Neural progenitor cell (in vitro differentiated cells): ENCODE measurements around the gene CRMP1.

Experiments used
- EZH2phosphoT487 ChIP-seq: fragments of 200-600 bp; sonication (generic); IDR thresholded peaks from 2 replicates; pipeline ENCODE4 v1.6.1; 2017; ENCODE audit warnings: antibody characterized with exemption
- TF ChIP-seq, protein P1 (sequence below): fragments of 200-600 bp; sonication (generic); IDR thresholded peaks from 2 replicates; pipeline ENCODE4 v1.5.1; 2017; ENCODE audit warnings: antibody characterized with exemption, mild to moderate bottlenecking

- TF ChIP-seq, protein P1, sequence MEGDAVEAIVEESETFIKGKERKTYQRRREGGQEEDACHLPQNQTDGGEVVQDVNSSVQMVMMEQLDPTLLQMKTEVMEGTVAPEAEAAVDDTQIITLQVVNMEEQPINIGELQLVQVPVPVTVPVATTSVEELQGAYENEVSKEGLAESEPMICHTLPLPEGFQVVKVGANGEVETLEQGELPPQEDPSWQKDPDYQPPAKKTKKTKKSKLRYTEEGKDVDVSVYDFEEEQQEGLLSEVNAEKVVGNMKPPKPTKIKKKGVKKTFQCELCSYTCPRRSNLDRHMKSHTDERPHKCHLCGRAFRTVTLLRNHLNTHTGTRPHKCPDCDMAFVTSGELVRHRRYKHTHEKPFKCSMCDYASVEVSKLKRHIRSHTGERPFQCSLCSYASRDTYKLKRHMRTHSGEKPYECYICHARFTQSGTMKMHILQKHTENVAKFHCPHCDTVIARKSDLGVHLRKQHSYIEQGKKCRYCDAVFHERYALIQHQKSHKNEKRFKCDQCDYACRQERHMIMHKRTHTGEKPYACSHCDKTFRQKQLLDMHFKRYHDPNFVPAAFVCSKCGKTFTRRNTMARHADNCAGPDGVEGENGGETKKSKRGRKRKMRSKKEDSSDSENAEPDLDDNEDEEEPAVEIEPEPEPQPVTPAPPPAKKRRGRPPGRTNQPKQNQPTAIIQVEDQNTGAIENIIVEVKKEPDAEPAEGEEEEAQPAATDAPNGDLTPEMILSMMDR, result no peak
- no peak for TF ChIP-seq EZH2phosphoT487
Observed at GRCh38 chr4:5928844-5929420, 36.0 kb upstream of the CRMP1 start.
